ENCODE measurements around the gene MAP1LC3B2. TPM values are rescaled to one million over a fixed set of nuclear protein-coding genes. Genes with fewer than 3 reads are reported as not detected.
A peak's percentile ranks its signal among the peaks of the same experiment; 100 is the strongest.

Gene MAP1LC3B2
- total RNA-seq, 1 experiment from 2014 or later: 2.2 TPM

DNA sequence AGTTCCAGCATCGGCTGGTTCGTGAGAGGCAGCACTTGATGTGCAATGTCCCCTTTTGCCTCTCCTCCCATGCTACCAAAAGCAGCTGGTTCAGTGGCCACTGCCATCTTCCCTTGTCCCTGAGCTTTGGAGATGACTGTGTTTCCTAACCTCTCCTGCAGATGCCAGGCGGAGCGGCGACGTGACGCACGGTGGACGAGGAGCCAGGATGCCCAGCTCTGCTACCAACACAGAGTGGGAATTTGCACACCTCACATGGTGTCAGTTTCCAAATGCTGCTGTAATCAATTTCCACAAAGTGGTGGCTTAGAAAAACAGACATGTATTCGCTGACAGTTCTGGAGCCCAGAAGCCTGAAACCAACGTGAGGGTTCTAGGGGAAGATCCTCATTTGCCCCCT lies 42.5 kb upstream of the MAP1LC3B2 start:
- no peak overlapping the region for H3K27ac Mint-ChIP-seq
- H3K4me3 Mint-ChIP-seq: no peak overlapping the region
- peaks cover 26% of the 10 kb centered on the region for H3K27me3 Mint-ChIP-seq (ENCODE audit: low read depth)
- ChIA-PET POLR2A (no interaction called here), CTCF (no interaction called here)
- H3K9me3 Mint-ChIP-seq: no peaks in the 10 kb centered on the region
- TF ChIP-seq NR1H2 (CRISPR knock-in tag; IDR thresholded peaks at IDR 0.05) (no peak), IRF1 (CRISPR knock-in tag; IDR thresholded peaks at IDR 0.05) (no peak)
- H3K4me1 Mint-ChIP-seq: peaks cover 39% of the 10 kb centered on the region
- ATAC-seq: no peak
- H3K36me3 Mint-ChIP-seq: no peaks in the 10 kb centered on the region
- no peak for DNase-seq (ENCODE audit: low spot score)

DNA sequence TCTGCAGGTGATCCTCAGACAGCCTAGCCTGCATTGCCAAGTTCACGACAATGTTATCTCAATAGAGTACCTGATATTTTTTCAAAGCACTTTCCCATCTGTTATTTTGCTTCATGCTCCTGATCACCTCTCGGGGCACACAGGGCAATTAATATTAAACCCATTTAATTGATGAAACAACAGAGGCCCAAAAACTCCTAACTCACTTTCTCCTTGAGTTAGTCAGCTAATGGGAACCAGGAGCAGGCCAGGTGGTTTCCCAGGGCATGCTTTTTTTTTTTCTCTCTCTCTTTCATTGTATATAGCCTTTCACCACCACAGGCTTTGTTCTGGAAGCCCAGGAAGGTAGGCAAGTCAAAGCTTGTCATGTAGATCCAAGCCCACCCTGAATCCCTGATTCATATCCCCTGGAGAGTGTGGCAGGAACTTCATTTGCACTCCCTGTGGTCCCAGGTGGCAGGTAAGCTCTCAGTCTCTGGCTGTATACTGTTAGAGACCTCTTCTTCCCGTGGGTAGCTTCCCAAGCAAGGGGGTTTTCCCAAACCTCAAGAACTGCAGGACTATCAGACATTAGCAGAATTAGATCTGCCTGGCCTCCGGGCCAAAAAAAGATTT lies 41.6 kb upstream of the MAP1LC3B2 start:
- Mint-ChIP-seq H3K36me3 (no peaks in the 10 kb centered on the region), H3K4me1 (peaks cover 39% of the 10 kb centered on the region), H3K9me3 (no peaks in the 10 kb centered on the region), H3K4me3 (no peak overlapping the region), H3K27ac (peak overlapping the region; percentile 75; the same call in 1 of the 2 replicates), H3K27me3 (ENCODE audit: low read depth) (peaks cover 26% of the 10 kb centered on the region)
- POLR2A ChIA-PET: interaction anchor here (0.5 kb wide), 1 partner anchor 198 kb away, joined by 4 read pairs; no protein-coding TSS in a partner anchor
- DNase-seq (ENCODE audit: low spot score): no peak
- CTCF ChIA-PET: interaction anchor here (1.2 kb wide), 1 partner anchor 111 kb away, joined by 3 read pairs; no protein-coding TSS in a partner anchor
- ATAC-seq: peak; percentile 43
- TF ChIP-seq ZMAT4 (CRISPR knock-in tag; IDR thresholded peaks at IDR 0.05) (no peak), ZNF423 (CRISPR knock-in tag; IDR thresholded peaks at IDR 0.05) (peak; percentile 41; the same call in 1 of the 2 replicates)

GRCh38 chr12:116520225-116520760 lies 38.9 kb upstream of the MAP1LC3B2 start:
- Mint-ChIP-seq H3K4me1 (peaks cover 49% of the 10 kb centered on the region), H3K36me3 (no peaks in the 10 kb centered on the region), H3K27ac (no peak overlapping the region), H3K27me3 (ENCODE audit: low read depth) (peaks cover 26% of the 10 kb centered on the region), H3K9me3 (no peaks in the 10 kb centered on the region), H3K4me3 (no peak overlapping the region)
- TF ChIP-seq ZNF263 (CRISPR knock-in tag; IDR thresholded peaks at IDR 0.05; ENCODE audit: low read depth) (no peak), ELF4 (CRISPR knock-in tag; IDR thresholded peaks at IDR 0.05; ENCODE audit: low read depth) (no peak), NR1H2 (CRISPR knock-in tag; IDR thresholded peaks at IDR 0.05) (no peak), RELA (CRISPR knock-in tag; IDR thresholded peaks at IDR 0.05; ENCODE audit: borderline replicate concordance) (no peak), NFYB (CRISPR knock-in tag; conservative IDR thresholded peaks at IDR 0.05; ENCODE audit: low read depth) (no peak), MXD4 (CRISPR knock-in tag; IDR thresholded peaks at IDR 0.05; ENCODE audit: borderline replicate concordance) (no peak), ZMAT4 (CRISPR knock-in tag; IDR thresholded peaks at IDR 0.05) (no peak), TCF7 (CRISPR knock-in tag; IDR thresholded peaks at IDR 0.05; ENCODE audit: low read depth) (no peak), ATF6 (CRISPR knock-in tag; IDR thresholded peaks at IDR 0.05) (no peak)
- TF ChIP-seq, protein P1, sequence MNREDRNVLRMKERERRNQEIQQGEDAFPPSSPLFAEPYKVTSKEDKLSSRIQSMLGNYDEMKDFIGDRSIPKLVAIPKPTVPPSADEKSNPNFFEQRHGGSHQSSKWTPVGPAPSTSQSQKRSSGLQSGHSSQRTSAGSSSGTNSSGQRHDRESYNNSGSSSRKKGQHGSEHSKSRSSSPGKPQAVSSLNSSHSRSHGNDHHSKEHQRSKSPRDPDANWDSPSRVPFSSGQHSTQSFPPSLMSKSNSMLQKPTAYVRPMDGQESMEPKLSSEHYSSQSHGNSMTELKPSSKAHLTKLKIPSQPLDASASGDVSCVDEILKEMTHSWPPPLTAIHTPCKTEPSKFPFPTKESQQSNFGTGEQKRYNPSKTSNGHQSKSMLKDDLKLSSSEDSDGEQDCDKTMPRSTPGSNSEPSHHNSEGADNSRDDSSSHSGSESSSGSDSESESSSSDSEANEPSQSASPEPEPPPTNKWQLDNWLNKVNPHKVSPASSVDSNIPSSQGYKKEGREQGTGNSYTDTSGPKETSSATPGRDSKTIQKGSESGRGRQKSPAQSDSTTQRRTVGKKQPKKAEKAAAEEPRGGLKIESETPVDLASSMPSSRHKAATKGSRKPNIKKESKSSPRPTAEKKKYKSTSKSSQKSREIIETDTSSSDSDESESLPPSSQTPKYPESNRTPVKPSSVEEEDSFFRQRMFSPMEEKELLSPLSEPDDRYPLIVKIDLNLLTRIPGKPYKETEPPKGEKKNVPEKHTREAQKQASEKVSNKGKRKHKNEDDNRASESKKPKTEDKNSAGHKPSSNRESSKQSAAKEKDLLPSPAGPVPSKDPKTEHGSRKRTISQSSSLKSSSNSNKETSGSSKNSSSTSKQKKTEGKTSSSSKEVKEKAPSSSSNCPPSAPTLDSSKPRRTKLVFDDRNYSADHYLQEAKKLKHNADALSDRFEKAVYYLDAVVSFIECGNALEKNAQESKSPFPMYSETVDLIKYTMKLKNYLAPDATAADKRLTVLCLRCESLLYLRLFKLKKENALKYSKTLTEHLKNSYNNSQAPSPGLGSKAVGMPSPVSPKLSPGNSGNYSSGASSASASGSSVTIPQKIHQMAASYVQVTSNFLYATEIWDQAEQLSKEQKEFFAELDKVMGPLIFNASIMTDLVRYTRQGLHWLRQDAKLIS (CRISPR knock-in tag; IDR thresholded peaks at IDR 0.05; ENCODE audit: borderline replicate concordance): no peak
- ATAC-seq (no peak), DNase-seq (ENCODE audit: low spot score) (no peak)
- ChIA-PET CTCF (no interaction called here), POLR2A (interaction anchor here (0.6 kb wide), 1 partner anchor 1112 kb away, joined by 5 read pairs; no protein-coding TSS in a partner anchor)

Data from WTC11 (cell line).